HG03442 (cell line): Measurements from ENCODE around the gene WDPCP.
"Not testable (repeated sequence)": the region's sequence is repeated elsewhere in the genome, so short reads cannot be mapped to it uniquely, and the experiment has no call there.

Experiments
- ATAC-seq: cut with Tn5 transposase; IDR thresholded peaks from one replicate; pipeline ENCODE4 v1.9.1; 2021; ENCODE audit warnings: mild to moderate bottlenecking, moderate library complexity; ENCODE audit not compliant: unreplicated experiment

The WDPCP gene

GRCh38 chr2:63590626-63591408, 2.5 kb upstream of the WDPCP start:
- ATAC-seq, result no peak

GRCh38 chr2:63589148-63589958, 1.1 kb upstream of the WDPCP start:
- peak; percentile 3 for ATAC-seq

- ATAC-seq, result no peak
These were observed 378 bp downstream of the WDPCP start for GRCh38 chr2:63587814-63588384.

GRCh38 chr2:63582873-63583272, 5.4 kb downstream of the WDPCP start:
- no peak for ATAC-seq

- ATAC-seq, result no peak
These were observed 6.8 kb downstream of the WDPCP start for GRCh38 chr2:63581298-63581961.

- ATAC-seq, result no peak
These were observed 7.5 kb downstream of the WDPCP start for GRCh38 chr2:63580651-63581297.

DNA sequence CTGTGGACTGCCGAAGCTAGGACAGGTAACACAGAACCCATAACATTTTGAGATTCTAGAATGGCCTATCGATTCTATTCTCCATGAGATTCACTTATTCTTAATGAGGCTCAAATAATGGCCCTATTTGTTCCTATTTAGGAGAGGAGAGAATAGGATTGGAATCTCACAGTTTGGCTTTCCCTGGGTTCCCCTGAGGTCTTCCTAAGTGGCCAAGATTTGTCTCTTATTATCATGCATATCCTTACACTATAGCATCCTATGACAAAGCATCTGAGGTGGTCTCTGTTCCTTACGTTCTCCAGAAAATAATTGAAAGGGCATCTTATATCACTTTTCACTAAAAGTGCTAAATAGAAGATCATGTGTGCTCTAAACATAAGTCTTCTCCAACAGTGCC, 9.5 kb downstream of the WDPCP start:
- ATAC-seq, result no peak

DNA sequence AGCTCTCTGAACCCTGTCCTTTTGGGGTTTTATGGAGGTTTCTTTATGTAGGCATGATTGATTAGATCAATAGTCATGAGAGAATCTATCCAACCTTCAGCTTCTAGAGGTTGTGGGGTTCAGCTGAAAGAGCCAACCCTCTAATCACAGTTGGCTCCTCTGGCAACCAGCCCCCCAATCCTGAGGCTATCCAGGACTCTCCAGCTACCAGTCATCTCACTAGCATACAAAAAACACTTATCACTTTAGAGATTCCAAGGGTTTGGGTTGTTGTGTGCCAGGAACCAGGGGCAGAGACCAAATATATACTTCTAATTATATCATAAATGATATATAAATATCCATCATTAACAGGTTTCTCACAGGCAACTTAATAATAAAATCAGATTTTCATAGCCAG, 11.7 kb downstream of the WDPCP start:
- ATAC-seq, result no peak

DNA sequence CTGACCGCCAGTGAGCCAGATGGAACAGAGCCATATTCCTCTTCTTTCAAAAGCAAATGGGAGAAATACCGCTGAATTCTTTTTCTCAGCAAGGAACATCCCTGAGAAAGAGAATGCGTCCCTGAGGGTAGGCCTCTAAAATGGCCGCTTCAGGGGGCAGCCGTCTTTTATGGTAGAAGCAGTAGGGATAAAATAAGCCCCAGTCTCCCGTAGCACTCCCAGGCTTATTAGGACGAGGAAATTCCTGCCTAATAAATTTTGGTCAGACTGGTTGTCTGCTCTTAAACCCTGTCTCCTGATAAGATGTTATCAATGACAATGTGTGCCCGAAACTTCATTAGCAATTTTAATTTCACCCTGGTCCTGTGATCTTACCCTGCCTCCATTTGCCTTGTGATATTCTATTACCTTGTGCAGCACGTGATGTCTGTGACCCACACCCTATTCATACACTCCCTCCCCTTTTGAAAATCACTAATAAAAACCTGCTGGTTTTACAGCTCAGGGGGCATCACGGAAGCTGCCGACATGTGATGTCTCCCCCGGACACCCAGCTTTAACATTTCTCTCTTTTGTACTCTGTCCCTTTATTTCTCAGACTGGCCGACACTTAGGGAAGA, 14.4 kb downstream of the WDPCP start:
- ATAC-seq, result not testable (repeated sequence)

DNA sequence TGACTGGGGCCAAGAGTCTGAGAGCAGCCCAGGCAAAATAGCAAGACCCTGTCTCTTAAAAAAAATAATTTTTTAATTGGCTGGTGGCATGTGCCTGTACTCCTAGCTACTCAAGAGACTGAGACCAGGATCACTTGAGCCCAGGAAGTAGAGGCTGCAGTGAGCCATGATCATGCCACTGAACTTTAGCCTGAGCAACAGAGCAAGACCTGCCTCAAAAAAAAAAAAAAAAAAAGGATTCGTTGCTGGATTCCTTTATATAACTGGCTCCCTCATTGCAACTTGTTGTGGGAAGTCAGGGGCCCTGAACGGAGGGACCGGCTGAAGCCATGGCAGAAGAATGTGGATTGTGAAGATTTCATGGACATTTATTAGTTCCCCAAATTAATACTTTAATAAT, 15.3 kb downstream of the WDPCP start:
- ATAC-seq, result not testable (repeated sequence)

- ATAC-seq, result no peak
These were observed 16.3 kb downstream of the WDPCP start for GRCh38 chr2:63572001-63572400.

DNA sequence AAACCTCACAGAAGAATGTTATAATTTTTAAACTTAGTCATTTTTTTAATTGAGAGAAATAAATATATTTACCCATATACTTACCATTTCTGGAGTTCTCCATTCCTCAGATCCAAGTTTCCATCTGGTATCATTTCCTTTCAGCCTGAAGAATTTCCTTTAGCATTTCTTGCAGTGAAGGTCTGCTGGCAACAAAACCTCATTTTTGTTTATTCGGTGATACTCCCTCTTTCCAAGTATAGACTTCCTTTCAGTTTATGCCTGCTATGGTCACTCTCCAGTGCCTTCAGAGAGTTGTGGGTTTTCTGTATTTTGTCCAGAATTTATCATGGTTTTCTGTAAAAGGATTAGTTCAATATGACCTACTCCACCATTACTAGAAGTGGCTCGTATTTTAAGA, 17.0 kb downstream of the WDPCP start:
- no peak for ATAC-seq

DNA sequence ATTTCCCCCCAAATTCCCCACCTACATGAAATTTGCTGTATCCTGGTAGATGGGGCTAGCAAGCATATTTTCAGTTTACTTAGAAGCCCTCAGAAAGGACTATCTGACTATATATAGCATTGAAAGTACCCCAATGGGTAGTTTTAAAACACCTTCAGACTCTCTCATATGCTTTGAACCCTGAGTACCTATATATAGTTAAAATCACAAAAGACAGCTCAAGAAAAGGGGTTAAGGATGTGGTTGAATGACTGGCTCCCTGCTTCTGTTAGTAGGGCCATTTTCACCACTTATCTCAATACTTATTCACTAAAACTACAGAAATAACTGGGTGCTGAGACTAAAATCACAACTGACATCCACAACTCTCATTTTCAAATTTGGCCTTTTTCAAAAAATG, 18.5 kb downstream of the WDPCP start:
- ATAC-seq, result peak; percentile 79

DNA sequence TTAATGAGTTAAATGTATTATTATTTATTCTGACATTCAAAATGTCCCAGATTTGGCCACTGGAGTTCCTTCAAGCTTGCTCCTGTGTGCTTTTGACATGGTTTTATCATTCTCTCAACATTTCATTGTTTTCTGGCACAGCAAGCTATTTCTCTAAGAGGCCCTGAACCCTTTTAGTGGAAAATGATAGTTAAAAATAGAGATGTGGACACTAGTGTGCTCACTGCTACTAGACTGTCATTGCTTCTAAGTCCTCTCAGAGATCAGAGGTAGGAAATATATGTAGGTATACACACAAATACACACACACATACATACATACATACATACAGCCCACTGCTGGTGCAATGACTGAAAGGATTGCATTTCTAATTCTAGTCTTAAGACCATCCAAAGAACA, 25.5 kb downstream of the WDPCP start:
- ATAC-seq, result no peak

- not testable (repeated sequence) for ATAC-seq
These were observed 29.4 kb downstream of the WDPCP start for GRCh38 chr2:63558922-63559321.

DNA sequence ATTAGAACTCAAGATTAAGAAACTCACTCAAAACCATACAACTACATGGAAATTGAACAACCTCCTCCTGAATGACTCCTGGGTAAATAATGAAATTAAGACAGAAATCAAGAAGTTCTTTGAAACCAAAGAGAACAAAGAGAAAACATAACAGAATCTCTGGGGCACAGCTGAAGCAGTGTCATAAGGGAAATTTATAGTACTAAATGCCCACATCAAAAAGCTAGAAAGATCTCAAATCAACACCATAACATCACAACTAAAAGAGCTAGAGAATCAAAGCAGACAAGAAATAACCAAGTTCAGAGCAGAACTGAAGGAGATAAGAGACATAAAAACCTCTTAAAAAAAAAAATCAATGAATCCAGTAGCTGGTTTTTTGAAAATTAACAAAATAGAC, 30.5 kb downstream of the WDPCP start:
- ATAC-seq, result not testable (repeated sequence)

- ATAC-seq, result no peak
These were observed 32.3 kb downstream of the WDPCP start for GRCh38 chr2:63555931-63556330.

DNA sequence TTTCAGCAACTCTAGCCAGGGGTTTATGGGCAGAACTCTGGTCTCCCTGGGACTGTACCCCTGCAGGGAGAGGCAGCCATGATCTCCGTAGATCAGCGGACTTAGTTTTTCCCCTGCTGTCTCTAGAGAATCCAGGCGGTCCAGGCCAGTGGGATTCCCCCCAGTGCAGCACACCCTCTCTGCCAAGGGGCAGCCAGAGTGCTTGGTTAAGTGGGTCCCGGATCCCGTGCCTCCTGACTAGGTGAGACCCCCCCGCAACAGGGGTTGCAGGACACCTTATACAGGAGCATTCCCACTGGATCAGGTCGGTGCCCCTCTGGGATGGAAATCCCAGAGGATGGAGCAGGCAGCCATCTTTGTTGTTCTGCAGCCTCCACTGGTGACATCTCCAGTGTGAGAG, 33.0 kb downstream of the WDPCP start:
- no peak for ATAC-seq

- ATAC-seq, result no peak
These were observed 35.2 kb downstream of the WDPCP start for GRCh38 chr2:63553049-63553448.

DNA sequence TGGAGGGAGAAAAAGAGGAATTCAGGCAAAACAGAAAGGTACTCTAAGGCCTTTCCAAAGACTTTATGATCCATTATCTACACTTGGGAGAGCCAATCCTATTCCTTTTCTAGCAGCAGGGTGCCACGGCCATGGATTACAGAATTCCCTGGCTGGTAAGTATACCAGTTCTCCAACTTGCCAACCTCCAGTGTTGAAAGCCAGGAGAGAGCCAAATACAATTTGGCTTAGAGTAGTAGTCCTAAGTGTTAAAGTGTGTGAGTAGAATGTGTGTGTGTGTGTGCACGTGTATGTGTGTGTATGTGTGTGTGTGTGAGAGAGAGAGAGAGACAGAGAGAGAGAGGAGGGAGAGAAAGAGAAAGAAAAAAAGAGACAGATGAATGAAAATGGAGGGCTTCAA, 43.3 kb downstream of the WDPCP start:
- ATAC-seq, result no peak
